ACHN (cell line): Measurements from ENCODE around the gene CLIC1.
A peak's percentile ranks its signal among the peaks of the same experiment; 100 is the strongest.

ENCODE experiments used
- DNase-seq: peaks from one replicate; pipeline ENCODE4 v3.0.0-alpha.2; 2015
- in situ Hi-C: cut with HindIII; loops from 2 replicates; pipeline ENCODE4 v1.10.0; 2017; ENCODE audit warnings: low sequenced_read_pairs, low pct_ligation_motif_present, low pct_unique_long_range_greater_than_20kb

CLIC1 gene

GRCh38 chr6:31690231-31691077 lies 45.9 kb downstream of the CLIC1 start:
- DNase-seq, result no peak
- in situ Hi-C loops, result no loop called here

- in situ Hi-C loops, result no loop called here
Observed at GRCh38 chr6:31689249-31690110, 46.9 kb downstream of the CLIC1 start.

GRCh38 chr6:31687860-31688693 lies 48.3 kb downstream of the CLIC1 start:
- DNase-seq, result no peak
- in situ Hi-C loops, result no loop called here

More at GRCh38 chr6:31689249-31690110, 46.9 kb downstream of the CLIC1 start:
- DNase-seq, result no peak

GRCh38 chr6:31687321-31687720 lies 49.0 kb downstream of the CLIC1 start:
- in situ Hi-C loops, result no loop called here

GRCh38 chr6:31686483-31686882 lies 49.8 kb downstream of the CLIC1 start:
- DNase-seq, result no peak
- in situ Hi-C loops, result no loop called here

More at GRCh38 chr6:31687321-31687720, 49.0 kb downstream of the CLIC1 start:
- DNase-seq, result no peak

GRCh38 chr6:31683591-31683990 lies 52.7 kb downstream of the CLIC1 start:
- in situ Hi-C loops, result no loop called here
- no peak for DNase-seq

GRCh38 chr6:31681135-31681671 lies 55.1 kb downstream of the CLIC1 start:
- peak; percentile 83 for DNase-seq
- in situ Hi-C loops, result no loop called here
